Testis (tissue), 2 donors: ENCODE data around the gene ZNF462.

Source experiments
- POLR2A ChIP-seq: fragments of 450-650 bp; IDR thresholded peaks from one replicate; pipeline ENCODE4 v1.6.1; 2017; ENCODE audit warnings: antibody characterized with exemption, mild to moderate bottlenecking, moderate library complexity
- TF ChIP-seq, protein P1 (sequence below), 3 experiments: fragments of 450-650 bp in 2 of 3; fragments of 200-600 bp in 1 of 3; sonication (generic) in 1 of 3; IDR thresholded peaks; one replicate each; pipeline ENCODE4 v1.5.1; 2016 to 2019; ENCODE audit warnings: antibody characterized with exemption in 3 of 3, mild to moderate bottlenecking in 2 of 3, moderate library complexity in 1 of 3

DNA sequence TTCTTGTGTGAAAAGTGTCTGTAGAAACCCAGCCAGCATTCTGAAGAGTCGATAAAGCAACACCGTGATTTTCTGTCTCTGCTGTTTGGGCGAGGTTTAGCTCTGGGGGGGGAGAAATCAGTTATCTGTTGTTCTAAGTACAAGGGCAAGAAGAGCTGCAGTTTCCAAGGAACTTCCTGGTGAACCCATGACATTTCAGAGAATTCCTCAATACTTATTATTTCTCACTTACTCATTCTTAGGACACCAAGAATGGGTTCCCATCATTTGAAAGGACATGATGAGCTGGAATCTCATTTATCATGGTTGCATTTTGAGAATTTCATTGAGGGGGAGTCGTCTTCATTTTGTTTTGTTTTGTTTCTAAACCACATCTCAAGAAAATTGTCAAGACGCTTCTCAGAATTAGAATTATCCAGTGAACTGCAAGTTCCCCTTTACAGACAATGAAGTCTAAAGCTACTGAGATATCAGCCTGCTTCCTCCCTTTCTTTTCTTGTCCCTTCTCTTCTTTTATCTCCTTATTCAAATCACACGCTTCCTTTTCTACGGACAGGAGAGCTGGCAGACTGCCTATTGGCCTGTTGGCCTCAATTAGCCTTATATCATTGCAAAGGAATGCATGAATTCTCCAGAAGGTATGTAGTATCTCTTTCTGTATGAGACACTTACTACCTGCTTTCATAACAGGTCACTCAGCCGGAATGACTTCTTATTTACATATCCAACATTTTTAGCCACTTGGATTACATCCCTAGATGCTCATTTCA lies 53.7 kb downstream of the ZNF462 start:
- no peak for TF ChIP-seq POLR2A
- TF ChIP-seq, protein P1, sequence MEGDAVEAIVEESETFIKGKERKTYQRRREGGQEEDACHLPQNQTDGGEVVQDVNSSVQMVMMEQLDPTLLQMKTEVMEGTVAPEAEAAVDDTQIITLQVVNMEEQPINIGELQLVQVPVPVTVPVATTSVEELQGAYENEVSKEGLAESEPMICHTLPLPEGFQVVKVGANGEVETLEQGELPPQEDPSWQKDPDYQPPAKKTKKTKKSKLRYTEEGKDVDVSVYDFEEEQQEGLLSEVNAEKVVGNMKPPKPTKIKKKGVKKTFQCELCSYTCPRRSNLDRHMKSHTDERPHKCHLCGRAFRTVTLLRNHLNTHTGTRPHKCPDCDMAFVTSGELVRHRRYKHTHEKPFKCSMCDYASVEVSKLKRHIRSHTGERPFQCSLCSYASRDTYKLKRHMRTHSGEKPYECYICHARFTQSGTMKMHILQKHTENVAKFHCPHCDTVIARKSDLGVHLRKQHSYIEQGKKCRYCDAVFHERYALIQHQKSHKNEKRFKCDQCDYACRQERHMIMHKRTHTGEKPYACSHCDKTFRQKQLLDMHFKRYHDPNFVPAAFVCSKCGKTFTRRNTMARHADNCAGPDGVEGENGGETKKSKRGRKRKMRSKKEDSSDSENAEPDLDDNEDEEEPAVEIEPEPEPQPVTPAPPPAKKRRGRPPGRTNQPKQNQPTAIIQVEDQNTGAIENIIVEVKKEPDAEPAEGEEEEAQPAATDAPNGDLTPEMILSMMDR (IDR thresholded peaks at IDR 0.05), result no peak
